Fibroblast of the aortic adventitia (primary cell): ENCODE results near the gene FRK. TPM values are rescaled to one million over a fixed set of nuclear protein-coding genes. Genes with fewer than 3 reads are reported as not detected.

ENCODE experiments used
- DNase-seq: peaks from one replicate; pipeline ENCODE4 v3.0.0-alpha.2; 2010; ENCODE audit warnings: low read depth
- H3K4me3 ChIP-seq: 2 replicates; pipeline ENCODE4 v1.5.1; 2011; ENCODE audit warnings: low read depth, mild to moderate bottlenecking, control low read depth, low read length, moderate library complexity
- total RNA-seq: library from RNA; depleted of rRNA; stranded (reverse); fragments of >200 nt; gene quantifications from 2 replicates; pipeline ENCODE4 v1.2.3, GENCODE V29; 2012; ENCODE audit warnings: low replicate concordance
- TF ChIP-seq, protein P1 (sequence below): IDR thresholded peaks from 2 replicates; pipeline ENCODE4 v1.5.1; 2011; ENCODE audit warnings: mild to moderate bottlenecking, low read length, control low read depth, inconsistent platforms; ENCODE audit not compliant: insufficient read depth

Gene FRK
- total RNA-seq, 1 donor = 2.0 TPM

DNA sequence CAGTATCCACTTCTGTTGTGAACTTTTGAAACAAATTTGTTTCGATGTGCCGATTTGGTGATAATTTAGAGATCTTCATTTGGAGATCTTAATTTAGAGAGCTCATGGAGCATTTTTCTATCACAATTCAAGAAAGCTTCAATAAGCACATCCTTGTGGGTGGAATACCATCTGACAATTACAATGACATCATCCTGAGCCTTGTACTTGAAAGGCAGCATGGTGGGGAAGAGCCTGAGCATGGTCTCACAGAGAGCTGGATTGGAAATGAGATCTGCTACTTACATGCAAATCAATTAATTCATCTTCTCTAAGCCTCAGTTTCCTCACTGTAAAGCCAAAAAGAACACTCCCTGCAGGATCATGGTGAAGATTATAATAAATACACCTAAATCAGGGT, 75.9 kb downstream of the FRK start:
- H3K4me3 ChIP-seq = no peak overlapping the region
- no peak for DNase-seq
- TF ChIP-seq, protein P1, sequence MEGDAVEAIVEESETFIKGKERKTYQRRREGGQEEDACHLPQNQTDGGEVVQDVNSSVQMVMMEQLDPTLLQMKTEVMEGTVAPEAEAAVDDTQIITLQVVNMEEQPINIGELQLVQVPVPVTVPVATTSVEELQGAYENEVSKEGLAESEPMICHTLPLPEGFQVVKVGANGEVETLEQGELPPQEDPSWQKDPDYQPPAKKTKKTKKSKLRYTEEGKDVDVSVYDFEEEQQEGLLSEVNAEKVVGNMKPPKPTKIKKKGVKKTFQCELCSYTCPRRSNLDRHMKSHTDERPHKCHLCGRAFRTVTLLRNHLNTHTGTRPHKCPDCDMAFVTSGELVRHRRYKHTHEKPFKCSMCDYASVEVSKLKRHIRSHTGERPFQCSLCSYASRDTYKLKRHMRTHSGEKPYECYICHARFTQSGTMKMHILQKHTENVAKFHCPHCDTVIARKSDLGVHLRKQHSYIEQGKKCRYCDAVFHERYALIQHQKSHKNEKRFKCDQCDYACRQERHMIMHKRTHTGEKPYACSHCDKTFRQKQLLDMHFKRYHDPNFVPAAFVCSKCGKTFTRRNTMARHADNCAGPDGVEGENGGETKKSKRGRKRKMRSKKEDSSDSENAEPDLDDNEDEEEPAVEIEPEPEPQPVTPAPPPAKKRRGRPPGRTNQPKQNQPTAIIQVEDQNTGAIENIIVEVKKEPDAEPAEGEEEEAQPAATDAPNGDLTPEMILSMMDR = no peak

DNA sequence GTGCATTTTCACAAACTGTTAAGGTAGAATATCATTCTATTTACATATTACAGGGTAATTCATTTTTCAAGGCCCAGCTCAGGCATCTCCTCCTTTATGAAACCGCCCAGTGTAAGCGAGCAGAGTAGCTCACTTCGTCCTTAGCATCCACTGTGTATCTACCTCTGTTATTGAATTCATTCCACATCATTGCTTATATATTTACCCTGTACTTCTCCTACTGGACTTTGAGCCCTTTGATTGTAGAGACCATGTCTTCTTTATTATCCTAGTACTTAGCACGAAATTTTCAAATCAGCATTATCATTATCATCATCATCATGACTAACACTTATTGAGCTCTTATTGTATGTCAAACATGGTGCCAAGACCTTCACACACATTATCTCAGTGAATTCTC, 76.7 kb downstream of the FRK start:
- H3K4me3 ChIP-seq = no peak overlapping the region
- TF ChIP-seq, protein P1 = no peak
- no peak for DNase-seq

DNA sequence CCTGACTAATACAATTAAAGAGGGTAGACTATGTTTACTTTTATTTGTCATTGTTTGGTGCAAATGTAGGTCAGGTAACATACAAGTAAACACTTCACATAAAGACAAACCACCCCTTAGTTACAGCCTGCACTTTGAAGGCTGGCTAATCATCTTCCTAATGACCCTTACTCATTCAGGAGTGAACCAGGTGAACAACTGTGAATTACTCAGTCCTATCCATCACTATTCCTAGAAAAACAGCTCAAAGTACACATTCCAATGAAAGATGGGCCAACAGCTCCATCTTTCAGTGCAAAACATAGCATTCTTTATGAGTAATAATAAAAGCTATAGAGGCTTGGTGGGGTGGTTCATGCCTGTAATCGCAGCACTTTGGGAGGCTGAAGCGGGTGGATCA, 78.2 kb downstream of the FRK start:
- no peak overlapping the region for H3K4me3 ChIP-seq
- no peak for DNase-seq
- TF ChIP-seq, protein P1 = no peak

DNA sequence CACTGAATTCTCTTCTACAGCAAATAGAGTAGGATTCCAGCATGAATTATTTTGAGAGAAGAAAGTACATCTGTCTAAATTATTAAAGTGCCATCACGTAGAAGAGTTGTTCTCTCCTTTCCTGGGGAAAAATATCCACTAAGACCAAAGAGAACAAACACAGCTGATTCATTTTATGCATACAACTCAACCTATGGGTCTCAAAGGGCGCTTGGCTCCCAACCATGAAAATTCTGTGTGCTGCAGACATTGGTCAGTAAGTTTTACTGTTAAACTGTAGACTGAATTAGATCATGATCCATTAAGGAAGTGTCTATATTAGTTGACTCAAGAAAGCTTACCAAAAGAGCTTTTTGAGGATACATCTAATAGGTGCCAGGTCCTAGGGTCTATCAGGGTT, 83.5 kb downstream of the FRK start:
- no peak for DNase-seq
- TF ChIP-seq, protein P1 = no peak
- no peak overlapping the region for H3K4me3 ChIP-seq

DNA sequence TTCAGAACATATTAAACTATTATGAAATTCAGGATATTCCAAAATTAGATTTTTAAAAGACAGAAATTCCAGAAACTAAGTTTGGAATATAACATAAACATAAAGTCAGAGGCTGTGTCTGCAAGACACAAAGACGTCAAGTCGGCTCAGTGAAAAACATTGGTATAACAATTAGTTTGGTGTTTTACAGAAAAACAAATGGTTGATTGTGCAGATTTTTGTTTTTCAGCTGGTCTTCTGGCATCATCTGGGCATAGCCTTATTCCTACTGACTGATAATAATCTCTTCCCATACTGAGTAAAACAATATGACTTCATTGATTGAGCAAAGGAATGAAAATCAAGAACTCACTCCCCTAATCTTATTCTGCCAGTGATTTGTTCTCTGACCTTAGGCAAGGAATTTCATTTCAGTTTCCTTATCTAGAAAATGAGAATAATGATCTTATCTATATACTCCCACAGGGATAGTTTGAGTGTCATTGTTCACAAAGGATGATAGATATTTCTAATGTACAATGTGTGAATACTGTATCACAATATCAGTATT, 84.3 kb downstream of the FRK start:
- H3K4me3 ChIP-seq = no peak overlapping the region
- no peak for DNase-seq
- TF ChIP-seq, protein P1 = no peak

DNA sequence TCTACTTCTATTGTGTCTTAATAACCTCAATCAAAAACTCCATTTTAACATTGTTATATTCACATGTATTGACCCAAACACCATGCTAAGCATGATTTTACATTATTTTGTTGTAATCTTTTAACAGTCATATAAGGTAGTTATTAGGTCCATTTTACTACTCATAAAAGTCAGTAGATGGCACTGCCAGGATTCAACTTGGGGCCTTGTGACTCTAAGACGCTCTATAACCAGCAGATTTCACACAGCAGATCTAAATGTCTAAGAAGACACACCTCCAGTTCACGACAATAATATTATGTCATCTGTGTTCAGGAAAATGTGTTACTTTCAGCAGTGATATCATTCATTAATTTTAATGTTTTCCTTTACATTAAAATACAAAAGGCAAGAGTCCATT, 88.0 kb downstream of the FRK start:
- no peak for DNase-seq
- TF ChIP-seq, protein P1 = no peak
- H3K4me3 ChIP-seq = no peak overlapping the region

DNA sequence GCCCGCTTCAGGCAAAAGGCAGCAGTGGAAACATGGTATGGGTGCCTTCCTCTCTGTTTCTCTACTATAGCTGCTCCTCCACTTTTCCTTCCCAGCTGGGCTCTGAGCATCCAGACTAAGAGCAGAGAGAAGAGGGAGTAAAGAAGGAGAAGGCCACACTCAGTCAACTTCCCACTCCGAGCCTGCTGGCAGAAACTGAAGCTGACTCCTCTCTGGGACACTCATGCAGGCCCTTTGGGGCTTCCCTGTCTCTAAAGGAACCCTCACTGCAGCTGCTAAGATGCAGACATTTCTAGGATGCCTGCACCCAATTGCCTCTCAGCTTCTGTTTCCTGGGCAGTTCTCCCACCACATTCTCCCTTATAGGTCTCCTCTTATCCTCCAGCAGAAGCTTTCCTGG, 88.9 kb downstream of the FRK start:
- no peak for DNase-seq
- TF ChIP-seq, protein P1 = no peak
- H3K4me3 ChIP-seq = no peak overlapping the region
